Hepatic stellate cell (primary cell): ENCODE data around the gene EPHA7.

Source experiments
- DNase-seq: peaks from one replicate; pipeline ENCODE4 v3.0.0; 2011; ENCODE audit warnings: low spot score

EPHA7 gene

GRCh38 chr6:93243231-93243778 lies 176.1 kb downstream of the EPHA7 start:
- DNase-seq, result no peak

GRCh38 chr6:93242049-93242448 lies 177.3 kb downstream of the EPHA7 start:
- DNase-seq, result no peak

GRCh38 chr6:93238632-93239031 lies 180.7 kb downstream of the EPHA7 start:
- no peak for DNase-seq

- no peak for DNase-seq
These were observed 183.6 kb downstream of the EPHA7 start for GRCh38 chr6:93235775-93236174.

GRCh38 chr6:93226822-93227221 lies 192.5 kb downstream of the EPHA7 start:
- no peak for DNase-seq

- DNase-seq, result no peak
These were observed 197.1 kb downstream of the EPHA7 start for GRCh38 chr6:93222071-93222851.

GRCh38 chr6:93219447-93219846 lies 199.9 kb downstream of the EPHA7 start:
- DNase-seq, result no peak

DNA sequence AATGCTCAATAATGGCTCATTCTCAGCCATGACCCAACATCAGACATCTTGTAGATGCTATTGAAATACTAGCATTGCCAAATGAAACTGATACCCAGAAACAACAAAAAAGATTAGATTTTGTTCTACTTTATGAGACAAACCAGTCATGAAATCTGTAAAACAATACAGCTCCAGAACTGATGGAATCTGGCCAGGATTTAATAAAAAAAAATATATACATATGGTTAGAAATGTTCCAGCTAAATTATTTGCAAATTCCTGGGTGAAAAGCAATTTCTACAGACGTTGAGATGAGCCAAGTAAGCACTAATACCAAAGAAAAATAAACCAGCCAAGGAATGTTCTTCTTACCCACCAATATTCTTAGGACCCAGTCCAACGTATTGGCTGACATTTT lies 201.3 kb downstream of the EPHA7 start:
- no peak for DNase-seq

- DNase-seq, result no peak
These were observed 206.3 kb downstream of the EPHA7 start for GRCh38 chr6:93213028-93213427.

- no peak for DNase-seq
These were observed 208.5 kb downstream of the EPHA7 start for GRCh38 chr6:93210908-93211307.

- DNase-seq, result no peak
These were observed 210.0 kb downstream of the EPHA7 start for GRCh38 chr6:93209358-93209757.

- DNase-seq, result no peak
These were observed 222.9 kb downstream of the EPHA7 start for GRCh38 chr6:93196406-93196970.

GRCh38 chr6:93194480-93194879 lies 224.9 kb downstream of the EPHA7 start:
- DNase-seq, result no peak

DNA sequence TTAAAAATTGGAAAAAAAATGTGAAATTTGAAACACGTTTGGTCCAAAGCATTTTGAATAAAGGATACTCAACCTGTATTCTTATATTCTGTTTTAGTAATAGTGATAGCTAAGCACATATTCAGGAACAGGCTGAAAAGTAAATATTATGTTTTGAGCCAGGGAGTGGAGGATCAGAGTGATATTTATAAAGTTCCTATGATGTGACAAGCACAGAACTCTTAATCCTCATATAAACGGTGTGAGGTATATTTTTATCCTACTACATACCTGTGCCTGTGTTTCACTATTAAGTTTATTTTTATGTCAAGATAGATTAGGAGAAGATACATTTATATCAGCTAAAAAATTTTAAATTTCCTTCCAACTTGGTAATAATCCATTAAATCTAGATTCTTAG lies 225.5 kb downstream of the EPHA7 start:
- DNase-seq, result no peak
